HepG2 (cell line): ENCODE data around the gene MIEF1. TPM values are rescaled to one million over a fixed set of nuclear protein-coding genes. Genes with fewer than 3 reads are reported as not detected.

Source experiments
- ATAC-seq: fragments of 200-7000 bp; cut with Tn5 transposase; 3 replicates; pipeline ENCODE4 v1.9.1; 2020; ENCODE audit warnings: mild to moderate bottlenecking, moderate library complexity
- BruUV-seq: library from RNA; stranded (reverse); fragments of 400-500 nt; replicated peaks from 2 replicates; lab custom pipeline; 2021; lab: Mats Ljungman, UMichigan
- CTCF ChIA-PET: fragments of 300-600 bp; formaldehyde crosslinking; extraction: SDS; loops from one replicate; lab custom pipeline; 2021; ENCODE audit warnings: low total read pairs, inconsistent platforms, low intra/inter-chr PET ratio; lab: Yijun Ruan, JAX
- POLR2A ChIA-PET: fragments of 350-600 bp; sonication (Branson Sonifier 250); formaldehyde crosslinking; loops from one replicate; lab custom pipeline; 2020; ENCODE audit warnings: antibody characterized with exemption, inconsistent platforms; lab: Yijun Ruan, JAX
- DNase-seq: peaks from one replicate; pipeline ENCODE4 v3.0.0-alpha.2; 2015; ENCODE audit warnings: low spot score
- FAIRE-seq: peaks from 3 replicates; lab custom pipeline; 2011; peaks lifted over from hg19 to GRCh38; lab: Jason Lieb, UNC
- H2AFZ ChIP-seq: one replicate; pipeline ENCODE4 v1.6.1; 2011; ENCODE audit warnings: low read length, inconsistent platforms
- H3K27ac ChIP-seq: fragments of 300-600 bp; 3 replicates; pipeline ENCODE4 v1.8.0; 2011; ENCODE audit warnings: mixed run types, mild to moderate bottlenecking, mixed read lengths, low read length, inconsistent platforms; ENCODE audit not compliant: insufficient read depth; ENCODE audit errors: extremely low read length
- H3K27me3 ChIP-seq, 2 experiments: fragments of 200-600 bp in 1 of 2; 2 replicates in 1 of 2; 3 replicates in 1 of 2; pipeline versions ENCODE4 v1.6.0 to v1.8.0; 2011; ENCODE audit warnings: low read length in 2 of 2, mild to moderate bottlenecking in 2 of 2, moderate library complexity in 2 of 2, inconsistent platforms in 1 of 2; ENCODE audit not compliant: insufficient read depth in 2 of 2, control insufficient read depth in 1 of 2
- H3K36me3 ChIP-seq, 2 experiments: fragments of 200-600 bp in 1 of 2; replicated peaks in 1 of 2; 2 replicates in 1 of 2; 3 replicates in 1 of 2; pipeline versions ENCODE4 v1.5.1 to v1.8.0; 2011; ENCODE audit warnings: low read length in 2 of 2, inconsistent platforms in 1 of 2; ENCODE audit not compliant: insufficient read depth in 2 of 2, control insufficient read depth in 1 of 2
- H3K4me1 ChIP-seq: 2 replicates; pipeline ENCODE4 v1.5.1; 2012; ENCODE audit warnings: low read length, inconsistent platforms; ENCODE audit not compliant: insufficient read depth
- H3K4me2 ChIP-seq: 2 replicates; pipeline ENCODE4 v1.6.0; 2011; ENCODE audit warnings: low read depth, low read length, inconsistent platforms
- H3K4me3 ChIP-seq, 3 experiments: fragments of 200-600 bp in 1 of 3; sonication (generic), shearing (Covaris generic) in 1 of 3; replicated peaks in 1 of 3; 2 replicates each; pipeline ENCODE4 v1.5.1; 2011 to 2016; ENCODE audit warnings: low read length in 3 of 3, inconsistent platforms in 2 of 3, low read depth in 2 of 3, mild to moderate bottlenecking in 2 of 3, control low read depth in 1 of 3, mixed read lengths in 1 of 3; ENCODE audit not compliant: insufficient read depth in 1 of 3
- H3K79me2 ChIP-seq: one replicate; pipeline ENCODE4 v1.6.1; 2011; ENCODE audit warnings: low read length, inconsistent platforms; ENCODE audit not compliant: insufficient read depth
- H3K9ac ChIP-seq: 2 replicates; pipeline ENCODE4 v1.6.0; 2011; ENCODE audit warnings: mild to moderate bottlenecking, low read depth, low read length, inconsistent platforms; ENCODE audit not compliant: insufficient read depth
- H3K9me3 ChIP-seq: 2 replicates; pipeline ENCODE4 v1.5.1; 2012; ENCODE audit warnings: mild to moderate bottlenecking, low read length
- H4K20me1 ChIP-seq: 2 replicates; pipeline ENCODE4 v1.6.0; 2011; ENCODE audit warnings: inconsistent platforms, mild to moderate bottlenecking, low read length, moderate library complexity; ENCODE audit not compliant: insufficient read depth
- CREBL2 ChIP-seq: sonication (generic); formaldehyde crosslinking; IDR thresholded peaks from 2 replicates; pipeline ENCODE4 v1.8.1; 2023; ENCODE audit warnings: missing genetic modification reagents, mild to moderate bottlenecking, borderline replicate concordance
- DBP ChIP-seq: sonication (generic); formaldehyde crosslinking; IDR thresholded peaks from 2 replicates; pipeline ENCODE4 v1.4.0; 2020; ENCODE audit warnings: missing genetic modification reagents; ENCODE audit errors: not compliant biosample characterization
- FOXJ3 ChIP-seq: sonication (generic); formaldehyde crosslinking; IDR thresholded peaks from 2 replicates; pipeline ENCODE4 v1.4.0; 2020; ENCODE audit warnings: missing genetic modification reagents, mild to moderate bottlenecking, borderline replicate concordance
- HOXA5 ChIP-seq: sonication (generic); formaldehyde crosslinking; IDR thresholded peaks from 2 replicates; pipeline ENCODE4 v1.4.0; 2020; ENCODE audit warnings: missing genetic modification reagents
- IRF9 ChIP-seq: sonication (generic); formaldehyde crosslinking; IDR thresholded peaks from 2 replicates; pipeline ENCODE4 v1.8.0; 2022; ENCODE audit warnings: missing genetic modification reagents, mild to moderate bottlenecking, borderline replicate concordance
- MTF1 ChIP-seq: sonication (generic); formaldehyde crosslinking; IDR thresholded peaks from 2 replicates; pipeline ENCODE4 v1.5.0; 2020; ENCODE audit warnings: missing genetic modification reagents
- RARG ChIP-seq: sonication (generic); formaldehyde crosslinking; IDR thresholded peaks from 2 replicates; pipeline ENCODE4 v1.4.0; 2020; ENCODE audit warnings: low read depth, mild to moderate bottlenecking, missing genetic modification reagents
- YEATS2 ChIP-seq: sonication (generic); formaldehyde crosslinking; IDR thresholded peaks from 2 replicates; pipeline ENCODE4 v1.4.0; 2020; ENCODE audit warnings: missing genetic modification reagents, borderline replicate concordance
- ZBTB10 ChIP-seq: sonication (generic); formaldehyde crosslinking; IDR thresholded peaks from 2 replicates; pipeline ENCODE4 v1.4.0; 2020; ENCODE audit warnings: missing genetic modification reagents, borderline replicate concordance
- ZKSCAN8 ChIP-seq: IDR thresholded peaks from 2 replicates; pipeline ENCODE4 v1.6.1; 2016; ENCODE audit warnings: borderline replicate concordance, missing genetic modification reagents, missing compliant biosample characterization
- ZNF121 ChIP-seq: sonication (generic); formaldehyde crosslinking; IDR thresholded peaks from 2 replicates; pipeline ENCODE4 v1.5.0; 2020; ENCODE audit warnings: mild to moderate bottlenecking, missing genetic modification reagents
- ZNF414 ChIP-seq: sonication (generic); formaldehyde crosslinking; IDR thresholded peaks from 2 replicates; pipeline ENCODE4 v1.5.0; 2020; ENCODE audit warnings: missing genetic modification reagents
- ZNF660 ChIP-seq: sonication (generic); formaldehyde crosslinking; IDR thresholded peaks from 2 replicates; pipeline ENCODE4 v1.5.1; 2020; ENCODE audit warnings: mild to moderate bottlenecking, low read depth, missing genetic modification reagents, borderline replicate concordance
- ZNF891 ChIP-seq: sonication (generic); formaldehyde crosslinking; IDR thresholded peaks from 2 replicates; pipeline ENCODE4 v1.5.0; 2020; ENCODE audit warnings: mild to moderate bottlenecking, missing genetic modification reagents
- WGBS: methylation state at CpG from one replicate; pipeline ENCODE4 v1.1.6; 2017; ENCODE audit warnings: low lambda C conversion rate; 5-methylcytosine and 5-hydroxymethylcytosine counted together
- in situ Hi-C: cut with HindIII; loops from 2 replicates; pipeline ENCODE4 v1.10.0; 2017; ENCODE audit warnings: low pct_unique_long_range_greater_than_20kb; ENCODE audit not compliant: extremely low pct_ligation_motif_present
- intact Hi-C: fragments of 100-400 bp; cut with micrococcal nuclease; formaldehyde crosslinking; loops from one replicate; pipeline ENCODE4 v1.10.0; 2022; ENCODE audit not compliant: unreplicated experiment
- polyA plus RNA-seq, 8 experiments: library from polyadenylated mRNA; depleted of rRNA in 3 of 8; stranded (reverse) in 7 of 8; unstranded in 1 of 8; fragments of >200 nt; fragmentation: Illumina TruSeq in 4 of 8; extraction: Trizol in 4 of 8; gene quantifications; 2 replicates each; pipeline versions ENCODE4 v1.2.1 to v1.2.3, GENCODE V29; 2011 to 2016; ENCODE audit warnings: low read depth in 4 of 8, missing spikeins in 1 of 8, mixed read lengths in 1 of 8; ENCODE audit not compliant: insufficient read depth in 1 of 8
- total RNA-seq, 5 experiments: library from RNA; depleted of rRNA; stranded (reverse); fragments of >200 nt; fragmentation: Illumina TruSeq; extraction: Trizol; gene quantifications; 2 replicates each; pipeline ENCODE4 v1.2.3, GENCODE V29; 2016; ENCODE audit warnings: low read depth in 1 of 5

Gene MIEF1
- total and polyA plus RNA-seq, 2 of the 13 experiments (the other 11 are each of a cell fraction or from before 2014, with no cell fraction given): 21.7 to 34.8 TPM

- TF ChIP-seq ZNF891 (CRISPR knock-in tag): peak; percentile 3; the same call in 1 of the 2 replicates
These were observed 27.4 kb downstream of the MIEF1 start (continued) for GRCh38 chr22:39529487-39529851.

- no peaks in the 10 kb centered on the region for H3K9me3 ChIP-seq
- BruUV-seq: no TSS peak
- CTCF ChIA-PET: interaction anchor here (1.6 to 3.3 kb wide), 2 partner anchors 34 to 37 kb away, joined by 18 to 24 read pairs; no protein-coding TSS in a partner anchor
- H4K20me1 ChIP-seq: peaks cover 29% of the 10 kb centered on the region
- H3K4me3 ChIP-seq: no peak overlapping the region
- no peak for FAIRE-seq
- H3K79me2 ChIP-seq: peaks cover 21% of the 10 kb centered on the region
- in situ Hi-C loops (no loop called here), intact Hi-C loops (no loop called here)
- DNase-seq: no peak
- H3K4me1 ChIP-seq: peaks cover 82% of the 10 kb centered on the region
- 95% methylated on average over 6 of the region's 6 CpGs for WGBS
- no peak overlapping the region for H3K27ac ChIP-seq
- no peak overlapping the region for H3K4me2 ChIP-seq
- no peaks in the 10 kb centered on the region; a peak in 1 of 5 replicates for H3K27me3 ChIP-seq
- no peak overlapping the region for H2AFZ ChIP-seq
- TF ChIP-seq MTF1 (CRISPR knock-in tag) (no peak), ZNF660 (CRISPR knock-in tag) (no peak), HOXA5 (CRISPR knock-in tag) (no peak), FOXJ3 (no peak), CREBL2 (CRISPR knock-in tag) (no peak), ZKSCAN8 (CRISPR knock-in tag) (no peak), DBP (CRISPR knock-in tag) (no peak), ZNF121 (CRISPR knock-in tag) (no peak), ZBTB10 (no peak), RARG (CRISPR knock-in tag) (no peak), IRF9 (no peak), ZNF414 (CRISPR knock-in tag) (no peak), YEATS2 (no peak)
- no peak overlapping the region for H3K9ac ChIP-seq
- no peak for ATAC-seq
- POLR2A ChIA-PET: interaction anchor here (1.6 to 11.2 kb wide), 3 partner anchors 10 to 131 kb away, joined by 8 to 167 read pairs (median 75); partner anchors contain the start of genes ATF4, MIEF1 and TAB1
- H3K36me3 ChIP-seq: peaks cover 2 to 15% of the 10 kb centered on the region in 2 experiments; a peak in 4 of 5 replicates
These were observed 28.0 kb downstream of the MIEF1 start for GRCh38 chr22:39530116-39530515.
